ENCODE results near the gene KRTAP5-5. TPM values are rescaled to one million over a fixed set of nuclear protein-coding genes. Genes with fewer than 3 reads are reported as not detected.

The KRTAP5-5 gene
- total RNA-seq, 1 experiment from 2014 or later: not detected

GRCh38 chr11:1670905-1671371 is 41.4 kb downstream of the KRTAP5-5 start:
- no peaks in the 10 kb centered on the region for H3K27me3 Mint-ChIP-seq (ENCODE audit: insufficient read depth, unreplicated experiment)
- H3K4me3 Mint-ChIP-seq (ENCODE audit: unreplicated experiment): no peak overlapping the region
- H3K9me3 Mint-ChIP-seq (ENCODE audit: unreplicated experiment): no peaks in the 10 kb centered on the region
- Histone ChIP-seq H3K4me1 (peaks cover 35% of the 10 kb centered on the region), H3K36me3 (ENCODE audit: control insufficient read depth, insufficient read depth, low read length) (no peaks in the 10 kb centered on the region), H3K9me3 (no peaks in the 10 kb centered on the region), H3K27me3 (replicated peaks; ENCODE audit: control insufficient read depth, insufficient read depth, low read length) (no peaks in the 10 kb centered on the region), H3K4me3 (ENCODE audit: low read depth, low read length) (no peak overlapping the region)
- BruUV-seq (replicated peaks): no TSS peak
- CTCF ChIA-PET: no interaction called here
- no peak for TF ChIP-seq CTCF (IDR thresholded peaks at IDR 0.05; ENCODE audit: insufficient read depth in 1 of 2, low read depth in 1 of 2, low read length in 1 of 2, severe bottlenecking in 1 of 2, unreplicated experiment in 1 of 2)
- peak in 1 of 2 experiments; percentile 15 for DNase-seq
- intact Hi-C loops (cut with micrococcal nuclease; ENCODE audit: unreplicated experiment): no loop called here
- POLR2A ChIA-PET: no interaction called here
- no peak overlapping the region for H3K27ac Mint-ChIP-seq (ENCODE audit: unreplicated experiment)
- H3K36me3 Mint-ChIP-seq (ENCODE audit: insufficient read depth, unreplicated experiment): no peaks in the 10 kb centered on the region
- peaks cover 42% of the 10 kb centered on the region for H3K4me1 Mint-ChIP-seq (ENCODE audit: low read depth, unreplicated experiment)

- intact Hi-C loops (cut with micrococcal nuclease; ENCODE audit: unreplicated experiment): no loop called here
- H3K27me3 ChIP-seq (replicated peaks; ENCODE audit: control insufficient read depth, insufficient read depth, low read length): no peaks in the 10 kb centered on the region
- Mint-ChIP-seq H3K4me3 (ENCODE audit: unreplicated experiment) (no peak overlapping the region), H3K36me3 (ENCODE audit: insufficient read depth, unreplicated experiment) (no peaks in the 10 kb centered on the region), H3K4me1 (ENCODE audit: low read depth, unreplicated experiment) (peaks cover 44% of the 10 kb centered on the region), H3K27me3 (ENCODE audit: insufficient read depth, unreplicated experiment) (no peaks in the 10 kb centered on the region), H3K9me3 (ENCODE audit: unreplicated experiment) (no peaks in the 10 kb centered on the region), H3K27ac (ENCODE audit: unreplicated experiment) (no peak overlapping the region)
- peaks cover 37% of the 10 kb centered on the region for H3K4me1 ChIP-seq
- no peaks in the 10 kb centered on the region for H3K36me3 ChIP-seq (ENCODE audit: control insufficient read depth, insufficient read depth, low read length)
- H3K9me3 ChIP-seq: no peaks in the 10 kb centered on the region
- H3K4me3 ChIP-seq (ENCODE audit: low read depth, low read length): no peak overlapping the region
- TF ChIP-seq CTCF (IDR thresholded peaks at IDR 0.05; ENCODE audit: insufficient read depth in 1 of 2, low read depth in 1 of 2, low read length in 1 of 2, severe bottlenecking in 1 of 2, unreplicated experiment in 1 of 2): no peak
- peak in 1 of 2 experiments; percentile 8 for DNase-seq
- ChIA-PET CTCF (no interaction called here), POLR2A (interaction anchor here (0.6 kb wide), 1 partner anchor 116 kb away, joined by 3 read pairs; no protein-coding TSS in a partner anchor)
- no TSS peak for BruUV-seq (replicated peaks)
Observed at GRCh38 chr11:1671658-1672057, 42.1 kb downstream of the KRTAP5-5 start.

GRCh38 chr11:1672613-1673350 is 43.2 kb downstream of the KRTAP5-5 start:
- Histone ChIP-seq H3K27me3 (replicated peaks; ENCODE audit: control insufficient read depth, insufficient read depth, low read length) (no peaks in the 10 kb centered on the region), H3K4me3 (ENCODE audit: low read depth, low read length) (no peak overlapping the region), H3K36me3 (ENCODE audit: control insufficient read depth, insufficient read depth, low read length) (no peaks in the 10 kb centered on the region), H3K4me1 (peaks cover 39% of the 10 kb centered on the region), H3K9me3 (no peaks in the 10 kb centered on the region)
- H3K27me3 Mint-ChIP-seq (ENCODE audit: insufficient read depth, unreplicated experiment): no peaks in the 10 kb centered on the region
- no peak overlapping the region for H3K27ac Mint-ChIP-seq (ENCODE audit: unreplicated experiment)
- intact Hi-C loops (cut with micrococcal nuclease; ENCODE audit: unreplicated experiment): no loop called here
- no peak overlapping the region for H3K4me3 Mint-ChIP-seq (ENCODE audit: unreplicated experiment)
- no peaks in the 10 kb centered on the region for H3K36me3 Mint-ChIP-seq (ENCODE audit: insufficient read depth, unreplicated experiment)
- peaks cover 42% of the 10 kb centered on the region for H3K4me1 Mint-ChIP-seq (ENCODE audit: low read depth, unreplicated experiment)
- no peak for TF ChIP-seq CTCF (IDR thresholded peaks at IDR 0.05; ENCODE audit: insufficient read depth in 1 of 2, low read depth in 1 of 2, low read length in 1 of 2, severe bottlenecking in 1 of 2, unreplicated experiment in 1 of 2)
- H3K9me3 Mint-ChIP-seq (ENCODE audit: unreplicated experiment): no peaks in the 10 kb centered on the region
- BruUV-seq (replicated peaks): no TSS peak
- peak in 1 of 2 experiments; percentile 19 for DNase-seq
- ChIA-PET POLR2A (no interaction called here), CTCF (interaction anchor here (0.9 kb wide), 1 partner anchor 20 kb away, joined by 4 read pairs; no protein-coding TSS in a partner anchor)
